ENCODE data around the gene PRKN. TPM values are rescaled to one million over a fixed set of nuclear protein-coding genes. Genes with fewer than 3 reads are reported as not detected.

The PRKN gene
- total and polyA plus RNA-seq, 9 of the 15 experiments (the other 6 are each of a cell fraction or from before 2014, with no cell fraction given) = 0.03 to 0.96 (median 0.15) TPM; not detected in 2

DNA sequence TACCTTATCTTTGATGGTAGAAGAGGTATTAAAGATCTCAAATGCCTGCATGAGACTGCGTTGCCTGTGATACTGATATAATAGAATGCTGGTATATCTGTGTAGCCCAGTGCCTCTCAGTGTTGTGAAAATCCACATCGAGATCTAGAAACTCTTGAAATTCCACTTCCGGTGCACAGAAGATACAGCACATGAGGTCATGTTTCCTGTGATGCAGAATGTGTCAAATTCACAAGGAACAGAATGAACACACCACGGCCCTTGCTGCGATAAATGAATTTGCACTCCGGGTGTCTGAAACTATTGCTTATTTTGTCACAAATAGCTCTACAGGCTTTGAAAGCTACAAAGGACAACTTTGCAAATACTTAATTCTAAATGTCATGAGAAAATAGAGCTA is 765.8 kb downstream of the PRKN start:
- Histone ChIP-seq H3K9ac (ENCODE audit: insufficient read depth in 1 of 2, low read depth in 2 of 2, low read length in 2 of 2) (no peak overlapping the region), H3K9me1 (ENCODE audit: control insufficient read depth, insufficient read depth, low read length) (no peaks in the 10 kb centered on the region), H3K79me2 (ENCODE audit: control insufficient read depth, insufficient read depth, low read length) (no peaks in the 10 kb centered on the region), H3K27ac (ENCODE audit: extremely low read depth, low read depth, low read length) (no peak overlapping the region), H3K9me3 (replicated peaks; ENCODE audit: control insufficient read depth, insufficient read depth, low read depth, low read length) (no peaks in the 10 kb centered on the region), H3K4me3 (no peak overlapping the region), H3K4me1 (replicated peaks in 1 of 2; ENCODE audit: control insufficient read depth in 2 of 2, insufficient read depth in 2 of 2, low read length in 2 of 2) (no peaks in the 10 kb centered on the region), H2AFZ (ENCODE audit: low read depth, low read length) (no peak overlapping the region), H4K20me1 (replicated peaks; ENCODE audit: control insufficient read depth, insufficient read depth, low read length) (no peaks in the 10 kb centered on the region), H3K27me3 (ENCODE audit: control insufficient read depth in 2 of 2, insufficient read depth in 2 of 2, low read length in 2 of 2) (no peaks in the 10 kb centered on the region), H3K4me2 (ENCODE audit: insufficient read depth, low read length) (no peak overlapping the region), H3K36me3 (ENCODE audit: control insufficient read depth, insufficient read depth, low read length) (no peaks in the 10 kb centered on the region)
- in situ Hi-C loops (cut with MboI) (no loop called here), intact Hi-C loops (cut with micrococcal nuclease) (no loop called here)
- FAIRE-seq (no peak), DNase-seq (ENCODE audit: extremely low read depth in 1 of 4, low spot score in 3 of 4) (no peak), ATAC-seq (no peak)
- ChIA-PET CTCF (ENCODE audit: low intra/inter-chr PET ratio) (no interaction called here), POLR2A (no interaction called here)
- no TSS peak for BruUV-seq (replicated peaks)
- TF ChIP-seq ZBTB1 (CRISPR knock-in tag; IDR thresholded peaks at IDR 0.05; ENCODE audit: borderline replicate concordance, low read depth) = no peak
- no peak for TF ChIP-seq MAFK (IDR thresholded peaks at IDR 0.05; ENCODE audit: low read length)
- TF ChIP-seq CHD7 (IDR thresholded peaks at IDR 0.05; ENCODE audit: low read depth, low read length) = no peak
- TF ChIP-seq ZNF277 (CRISPR knock-in tag; IDR thresholded peaks at IDR 0.05; ENCODE audit: borderline replicate concordance) = no peak
- TF ChIP-seq TAF9B (IDR thresholded peaks at IDR 0.05; ENCODE audit: partially characterized antibody) = no peak
- TF ChIP-seq ARHGAP35 (IDR thresholded peaks at IDR 0.05; ENCODE audit: partially characterized antibody) = no peak
- no peak for TF ChIP-seq ELF4 (CRISPR knock-in tag; IDR thresholded peaks at IDR 0.05)
- no peak for TF ChIP-seq SMC3 (conservative IDR thresholded peaks at IDR 0.05; ENCODE audit: insufficient read depth, low read depth, low read length)
- TF ChIP-seq, protein P1, sequence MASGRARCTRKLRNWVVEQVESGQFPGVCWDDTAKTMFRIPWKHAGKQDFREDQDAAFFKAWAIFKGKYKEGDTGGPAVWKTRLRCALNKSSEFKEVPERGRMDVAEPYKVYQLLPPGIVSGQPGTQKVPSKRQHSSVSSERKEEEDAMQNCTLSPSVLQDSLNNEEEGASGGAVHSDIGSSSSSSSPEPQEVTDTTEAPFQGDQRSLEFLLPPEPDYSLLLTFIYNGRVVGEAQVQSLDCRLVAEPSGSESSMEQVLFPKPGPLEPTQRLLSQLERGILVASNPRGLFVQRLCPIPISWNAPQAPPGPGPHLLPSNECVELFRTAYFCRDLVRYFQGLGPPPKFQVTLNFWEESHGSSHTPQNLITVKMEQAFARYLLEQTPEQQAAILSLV (tag; IDR thresholded peaks at IDR 0.05) = no peak
- WGBS (ENCODE audit: insufficient coverage, low coverage, missing lambda C conversion rate) = 1% methylated on average over 6 of the region's 6 CpGs
